CD4-positive, alpha-beta T cell treated with Interleukin-10 for 1 hour (primary cell): ENCODE results near the gene NSF.
"Not testable (repeated sequence)": the region's sequence is repeated elsewhere in the genome, so short reads cannot be mapped to it uniquely, and the experiment has no call there.

Experiments
- DNase-seq: peaks from one replicate; pipeline ENCODE4 v3.0.0-alpha.2; 2020

NSF gene

GRCh38 chr17:46759141-46759540 lies 168.7 kb downstream of the NSF start:
- no peak for DNase-seq

DNA sequence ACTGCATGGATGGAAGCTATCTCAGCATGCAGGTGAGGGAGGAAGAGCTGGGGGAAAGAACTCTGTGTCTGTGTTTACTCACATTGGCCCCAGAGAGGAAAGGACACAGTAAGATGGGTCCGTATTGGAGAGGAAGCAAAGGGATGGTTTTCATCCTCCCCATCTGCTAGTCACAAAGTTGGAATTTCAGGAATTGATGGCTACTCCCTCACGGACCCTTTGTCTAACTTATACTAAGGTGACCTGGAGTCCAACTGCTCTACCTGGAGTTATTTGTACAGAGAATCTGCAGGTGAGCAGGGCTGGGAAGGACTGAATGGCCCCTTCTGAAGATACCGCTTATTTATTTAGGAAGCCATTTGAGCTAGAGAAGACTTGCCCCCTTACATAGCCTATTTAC lies 172.9 kb downstream of the NSF start:
- no peak for DNase-seq

- DNase-seq: no peak
Observed at GRCh38 chr17:46764000-46764708, 173.7 kb downstream of the NSF start.

DNA sequence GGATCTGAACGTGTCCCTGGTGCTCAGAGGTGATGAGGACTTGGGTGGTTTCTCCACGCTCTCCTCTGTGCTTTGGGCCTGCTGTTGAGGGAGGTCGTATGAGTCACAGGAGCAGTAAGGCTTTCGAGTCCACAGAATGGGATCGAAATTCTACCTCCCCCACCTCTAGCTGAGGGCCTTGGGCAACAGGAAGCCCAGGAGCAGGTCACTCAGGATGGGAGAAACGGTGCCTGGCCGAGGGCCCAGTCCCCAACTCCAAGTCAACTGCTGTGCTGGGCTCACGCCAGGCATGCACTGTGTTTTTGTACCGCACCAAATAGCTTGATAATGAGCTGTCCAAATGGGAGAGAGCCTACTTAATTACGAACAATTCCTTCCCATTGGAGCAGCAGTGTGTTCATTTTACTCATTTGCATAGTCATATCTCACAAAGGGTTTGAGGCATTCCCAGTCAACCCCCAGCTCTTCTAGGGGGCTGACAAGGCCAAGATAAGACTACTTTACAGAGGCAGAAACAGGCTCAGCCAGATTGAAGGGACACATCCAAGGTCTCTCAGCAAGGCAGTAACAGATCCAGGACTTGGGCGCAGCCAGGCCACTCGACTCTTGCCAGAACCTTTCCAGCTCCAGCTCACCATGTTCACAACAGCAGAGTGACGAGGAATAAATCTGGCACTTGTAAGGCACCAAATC lies 174.4 kb downstream of the NSF start:
- no peak for DNase-seq

- DNase-seq: no peak
Observed at GRCh38 chr17:46765453-46765852, 175.0 kb downstream of the NSF start.

- no peak for DNase-seq
Observed at GRCh38 chr17:46766493-46767491, 176.3 kb downstream of the NSF start.

DNA sequence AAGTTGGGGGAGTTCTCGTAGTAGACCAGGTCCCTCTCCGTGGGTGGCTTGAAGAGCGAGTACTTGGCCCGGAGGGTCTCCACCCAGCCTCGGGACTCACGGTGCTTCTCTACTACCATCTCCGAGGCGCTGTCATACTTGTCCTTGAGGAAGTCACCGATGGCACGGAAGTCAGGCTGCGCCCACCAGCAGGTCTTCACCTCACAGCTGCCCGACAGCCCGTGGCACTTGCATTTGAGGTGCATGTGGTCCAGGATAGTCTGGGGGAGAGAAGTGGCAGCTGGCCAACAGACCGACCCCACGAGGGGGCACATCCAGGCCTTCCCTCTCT lies 178.0 kb downstream of the NSF start:
- DNase-seq: no peak

GRCh38 chr17:46768896-46769295 lies 178.4 kb downstream of the NSF start:
- DNase-seq: not testable (repeated sequence)

- no peak for DNase-seq
Observed at GRCh38 chr17:46769531-46770438, 179.3 kb downstream of the NSF start.

DNA sequence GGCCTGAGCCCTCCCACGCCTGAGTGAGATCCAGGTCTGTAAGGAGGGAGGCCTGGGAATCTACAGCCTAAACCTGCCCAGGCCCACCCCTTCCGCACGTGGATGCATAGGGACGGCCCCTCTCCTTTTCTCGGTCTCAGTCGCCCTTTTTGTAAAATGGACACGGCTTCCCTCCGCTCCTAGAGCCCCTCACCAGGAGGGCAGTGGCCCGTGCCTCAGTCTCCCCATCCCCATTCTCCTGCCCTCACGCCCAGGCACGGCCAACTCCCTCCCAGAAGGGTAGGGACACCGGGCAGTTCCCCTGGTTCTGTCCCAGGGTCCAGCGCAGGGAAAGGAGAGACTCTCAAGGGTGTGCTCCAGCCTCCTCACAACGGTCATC lies 180.0 kb downstream of the NSF start:
- DNase-seq: no peak

DNA sequence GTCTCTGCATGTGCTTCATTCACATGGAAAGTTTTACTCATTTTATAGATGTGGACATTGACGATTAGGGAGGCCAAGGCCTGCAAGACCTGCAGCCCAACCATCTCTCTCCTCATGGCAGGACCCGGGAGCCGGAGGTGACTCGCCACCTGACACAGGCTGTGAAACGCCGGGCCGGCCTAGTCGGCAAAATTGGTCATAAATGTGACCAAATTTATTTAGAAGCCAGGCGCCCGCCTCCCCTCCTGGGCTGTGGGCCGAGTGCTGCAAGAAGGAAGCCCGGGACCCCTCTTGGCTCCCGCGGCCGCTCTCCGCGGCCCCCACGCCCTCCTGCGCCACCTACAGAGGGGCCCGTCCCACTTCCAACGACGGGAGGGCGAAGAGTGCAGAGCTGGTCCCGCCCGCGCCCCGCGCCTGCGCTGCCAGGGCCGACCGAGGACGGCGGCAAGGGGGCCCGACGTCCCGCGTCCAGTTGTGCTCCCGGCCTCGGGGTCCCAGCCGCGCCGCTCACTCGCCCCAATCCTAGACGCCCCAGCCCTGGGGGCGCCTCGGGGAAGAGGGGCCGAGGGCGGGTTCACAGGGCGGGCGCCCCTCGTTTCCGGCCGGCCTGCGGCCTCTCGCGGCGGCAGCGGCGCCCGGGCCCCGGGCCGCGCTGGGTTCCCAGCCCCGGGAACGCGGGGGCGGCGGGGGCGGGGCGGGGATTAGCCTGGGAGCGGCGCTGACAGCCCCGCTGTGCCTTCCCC lies 180.5 kb downstream of the NSF start:
- DNase-seq: peak; percentile 8

- DNase-seq: peak; percentile 5
Observed at GRCh38 chr17:46771561-46772474, 181.3 kb downstream of the NSF start.

DNA sequence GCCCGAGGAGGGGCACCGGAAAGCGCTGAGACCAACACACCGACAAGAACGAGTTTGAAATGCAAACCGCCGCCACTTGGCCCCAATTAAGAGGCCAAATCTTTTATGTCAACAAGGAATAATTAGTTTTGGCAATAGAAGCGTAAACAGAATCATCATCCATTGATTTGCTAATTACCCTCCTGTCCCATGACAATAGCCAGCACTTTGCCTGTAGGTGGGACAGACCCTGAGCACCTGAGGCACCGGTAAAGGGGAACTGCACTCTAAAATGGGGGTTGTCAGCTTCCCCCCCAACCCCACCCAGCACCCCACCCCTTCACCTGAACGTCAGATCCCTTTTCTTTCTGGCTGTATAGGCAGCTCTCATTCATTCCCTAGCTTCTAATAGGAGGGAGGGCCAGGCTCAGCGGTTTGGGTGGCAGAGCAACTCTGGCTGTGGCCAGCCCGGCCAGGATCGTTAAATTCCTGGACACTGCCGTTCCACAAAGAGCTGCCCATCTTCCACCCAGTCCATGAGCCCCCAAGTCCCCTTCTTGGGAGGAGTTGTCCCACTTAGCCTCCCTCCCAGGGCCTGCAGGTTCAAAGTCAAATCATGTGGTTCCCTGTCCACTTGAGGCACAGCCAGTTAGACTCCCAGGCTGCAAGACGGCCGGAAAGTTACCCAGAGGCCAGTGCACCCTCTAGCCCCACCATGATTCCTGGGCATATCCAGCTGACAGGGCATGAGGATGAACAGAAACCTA lies 182.2 kb downstream of the NSF start:
- no peak for DNase-seq

- no peak for DNase-seq
Observed at GRCh38 chr17:46773221-46773605, 182.7 kb downstream of the NSF start.

- no peak for DNase-seq
Observed at GRCh38 chr17:46773676-46774075, 183.2 kb downstream of the NSF start.

DNA sequence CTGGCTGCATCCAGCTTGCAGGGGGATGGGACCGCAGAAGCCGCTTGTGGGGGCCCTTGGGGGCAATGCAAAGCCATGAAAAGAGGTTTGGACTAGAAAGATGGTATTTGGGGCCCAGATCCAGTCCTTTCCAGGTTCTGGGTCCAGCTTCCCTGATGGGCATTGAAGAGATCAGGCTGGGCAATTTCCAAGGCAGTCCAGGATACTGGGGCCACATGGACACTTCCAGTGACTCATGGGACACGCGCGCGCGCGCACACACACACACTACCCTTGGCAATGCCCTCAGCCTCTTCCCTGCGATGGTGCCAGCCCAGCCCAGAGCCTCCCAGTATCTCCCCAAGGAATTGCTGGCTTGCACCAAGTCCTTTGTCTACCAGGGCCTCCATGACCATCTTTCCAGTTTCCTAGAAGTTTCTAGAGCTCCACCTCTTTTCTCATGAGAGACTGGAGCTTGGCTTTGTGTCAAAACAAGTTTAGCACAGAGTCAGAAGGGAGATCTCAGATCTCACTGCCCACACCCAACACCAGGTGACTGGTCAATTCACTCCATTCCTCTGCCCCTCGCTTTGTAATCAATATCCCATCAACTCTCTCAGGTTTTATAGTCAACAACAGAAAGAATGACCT lies 183.8 kb downstream of the NSF start:
- DNase-seq: no peak

DNA sequence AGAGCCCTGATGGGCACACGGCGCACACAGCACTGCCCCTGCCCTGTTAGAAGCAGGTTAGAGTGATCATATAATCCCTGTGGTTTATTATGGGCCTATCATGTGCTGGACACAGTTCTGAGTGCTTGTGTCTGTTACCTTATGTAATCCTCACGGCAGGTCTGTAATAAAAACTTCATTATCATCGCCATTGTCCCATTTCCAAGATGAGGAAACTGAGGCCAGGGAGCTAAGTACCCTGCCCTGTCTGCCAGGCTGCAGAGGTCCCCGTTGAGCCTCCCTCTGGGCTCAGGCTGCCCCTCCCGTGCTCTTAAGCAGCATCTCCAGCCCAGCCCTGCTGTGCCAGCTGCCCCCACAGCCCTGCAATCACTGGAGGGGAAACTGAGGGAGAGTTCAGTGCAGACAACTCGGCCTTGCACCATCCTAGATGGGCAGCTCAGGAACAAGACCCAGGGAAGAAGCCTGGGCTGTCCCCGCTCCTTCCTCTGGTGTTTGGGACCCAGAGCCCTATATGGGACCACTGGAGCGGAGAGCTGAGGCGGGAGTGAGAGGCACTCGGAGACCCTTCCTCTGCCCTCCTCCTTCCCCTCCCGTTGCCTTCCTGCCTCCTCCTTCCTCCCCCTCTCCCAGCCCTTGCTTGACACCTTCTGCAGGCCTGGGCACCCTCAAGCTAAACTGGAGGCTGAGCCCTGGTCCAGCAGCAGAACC lies 186.0 kb downstream of the NSF start:
- no peak for DNase-seq
